T-helper 9 cell (primary cell): Measurements from ENCODE around the gene IFT80.

Experiments used
- DNase-seq: peaks from one replicate; pipeline ENCODE4 v3.0.0-alpha.2; 2020
- total RNA-seq, 2 donors: gene quantifications; one replicate each; lab custom pipeline; 2026; lab: John Stamatoyannopoulos, UW

The IFT80 gene
- 12.4 to 15.7 reads per million in 2 donors for total RNA-seq

GRCh38 chr3:160399125-160400029 lies at the start of gene IFT80, which contains the start of gene SMC4:
TSS of gene IFT80 (minus strand) at chr3:160399225. CDS start at chr3:160384600, 14,625 bp downstream.
TSS of gene SMC4 (plus strand) at chr3:160399650. CDS start at chr3:160400827, 1,177 bp downstream.
- DNase-seq = peak; percentile 94

- no peak for DNase-seq
Observed at GRCh38 chr3:160447544-160447943, 48.5 kb upstream of the IFT80 start.

- DNase-seq = no peak
Observed at GRCh38 chr3:160446522-160447056, 47.6 kb upstream of the IFT80 start.

- DNase-seq = no peak
Observed at GRCh38 chr3:160445854-160446253, 46.8 kb upstream of the IFT80 start.

- DNase-seq = no peak
Observed at GRCh38 chr3:160444411-160444810, 45.4 kb upstream of the IFT80 start.

GRCh38 chr3:160440687-160441086 lies 41.7 kb upstream of the IFT80 start:
- no peak for DNase-seq

GRCh38 chr3:160437083-160437455 lies 38.0 kb upstream of the IFT80 start:
- no peak for DNase-seq

- no peak for DNase-seq
Observed at GRCh38 chr3:160435747-160436146, 36.7 kb upstream of the IFT80 start.

- DNase-seq = no peak
Observed at GRCh38 chr3:160435095-160435494, 36.1 kb upstream of the IFT80 start.

- DNase-seq = no peak
Observed at GRCh38 chr3:160434071-160434470, 35.0 kb upstream of the IFT80 start.

GRCh38 chr3:160427832-160428424 lies 28.9 kb upstream of the IFT80 start:
- no peak for DNase-seq

GRCh38 chr3:160417311-160417710 lies 18.3 kb upstream of the IFT80 start:
- DNase-seq = no peak

GRCh38 chr3:160413613-160414248 lies 14.7 kb upstream of the IFT80 start:
- DNase-seq = peak; percentile 50

GRCh38 chr3:160412477-160412876 lies 13.5 kb upstream of the IFT80 start:
- DNase-seq = no peak

GRCh38 chr3:160409812-160410610 lies 11.0 kb upstream of the IFT80 start:
- DNase-seq = no peak

- no peak for DNase-seq
Observed at GRCh38 chr3:160403796-160404470, 4.9 kb upstream of the IFT80 start.

- no peak for DNase-seq
Observed at GRCh38 chr3:160403028-160403545, 4.1 kb upstream of the IFT80 start.

GRCh38 chr3:160402221-160403027 lies 3.4 kb upstream of the IFT80 start:
- no peak for DNase-seq

- DNase-seq = no peak
Observed at GRCh38 chr3:160401291-160402095, 2.5 kb upstream of the IFT80 start.

- DNase-seq = peak; percentile 6
Observed at GRCh38 chr3:160400702-160401150, 1.7 kb upstream of the IFT80 start.
